Measurements from ENCODE around the gene EDEM3. TPM values are rescaled to one million over a fixed set of nuclear protein-coding genes. Genes with fewer than 3 reads are reported as not detected.

The EDEM3 gene
- total RNA-seq, 1 experiment from 2014 or later: 14.0 TPM

DNA sequence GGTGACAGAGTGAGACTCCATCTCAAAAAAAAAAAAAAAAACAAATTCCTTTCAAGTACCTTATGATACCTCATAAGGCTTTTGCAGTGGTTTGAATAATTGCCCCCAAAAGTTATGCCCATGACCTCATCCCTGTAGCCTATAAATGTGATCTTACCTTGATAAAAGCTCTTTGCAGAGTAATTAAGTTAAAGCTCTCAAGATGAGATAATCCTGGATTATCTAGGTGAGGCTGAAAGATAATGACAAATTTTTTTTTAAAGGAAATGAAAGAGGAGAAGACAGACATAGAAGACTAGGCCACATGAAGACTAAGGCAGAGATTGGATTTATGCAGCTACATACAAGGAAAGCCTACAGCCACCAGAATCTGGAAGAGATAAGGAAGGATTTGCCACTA, 20.7 kb upstream of the EDEM3 start:
- Histone ChIP-seq H3K9me3 (ENCODE audit: control insufficient read depth, low read depth, low read length) (no peaks in the 10 kb centered on the region), H3K23ac (ENCODE audit: insufficient read length, low read depth, low read length) (no peak overlapping the region), H2AFZ (ENCODE audit: low read length) (no peak overlapping the region), H2BK120ac (ENCODE audit: low read depth, low read length, poor library complexity, severe bottlenecking) (no peak overlapping the region), H3K79me1 (ENCODE audit: insufficient read depth, low read depth, low read length, poor library complexity, severe bottlenecking) (no peaks in the 10 kb centered on the region), H2BK5ac (ENCODE audit: insufficient read length, low read length) (no peak overlapping the region), H3K56ac (ENCODE audit: insufficient read length, low read depth, low read length) (no peak overlapping the region), H3K79me2 (ENCODE audit: insufficient read depth, low read length) (no peaks in the 10 kb centered on the region), H3K4ac (ENCODE audit: low read depth, low read length) (no peak overlapping the region), H3K23me2 (ENCODE audit: insufficient read length, low read depth, low read length, poor library complexity, severe bottlenecking) (no peaks in the 10 kb centered on the region), H4K20me1 (ENCODE audit: control insufficient read depth, insufficient read depth, insufficient read length) (no peaks in the 10 kb centered on the region), H3K4me2 (ENCODE audit: insufficient read depth, insufficient read length, low read length) (no peak overlapping the region), H3K27me3 (ENCODE audit: insufficient read depth, low read length) (no peaks in the 10 kb centered on the region), H4K8ac (replicated peaks; ENCODE audit: insufficient read length, low read depth, low read length) (no peak overlapping the region), H3K14ac (ENCODE audit: insufficient read depth, low read length) (no peak overlapping the region), H3K27ac (ENCODE audit: insufficient read length, low read depth, low read length) (no peak overlapping the region), H3K9ac (ENCODE audit: extremely low read depth, insufficient read length, low read length) (no peak overlapping the region), H4K91ac (ENCODE audit: insufficient read length, low read depth, low read length) (no peak overlapping the region), H3T11ph (ENCODE audit: low read length) (no peak overlapping the region), H3K18ac (ENCODE audit: insufficient read length, low read depth, low read length) (no peak overlapping the region), H2BK20ac (ENCODE audit: low read depth, low read length, poor library complexity, severe bottlenecking) (no peak overlapping the region), H2BK15ac (ENCODE audit: low read depth, low read length) (no peak overlapping the region), H4K5ac (ENCODE audit: insufficient read length, low read depth, low read length) (no peak overlapping the region), H3K4me1 (ENCODE audit: insufficient read depth, low read length) (no peaks in the 10 kb centered on the region), H2AK5ac (ENCODE audit: insufficient read length, low read length) (no peak overlapping the region), H2BK12ac (ENCODE audit: insufficient read length, low read depth, low read length) (no peak overlapping the region)
- Mint-ChIP-seq H3K27ac (no peak overlapping the region), H3K36me3 (ENCODE audit: insufficient read depth in 1 of 3, low read depth in 3 of 3) (no peaks in the 10 kb centered on the region), H3K4me1 (peaks cover 10% of the 10 kb centered on the region in 2 experiments), H3K27me3 (ENCODE audit: low read depth) (no peaks in the 10 kb centered on the region), H3K4me3 (no peak overlapping the region), H3K9me3 (no peaks in the 10 kb centered on the region; a peak in 1 of 5 replicates)
- DNase-seq: no peak
- TF ChIP-seq, protein P1, sequence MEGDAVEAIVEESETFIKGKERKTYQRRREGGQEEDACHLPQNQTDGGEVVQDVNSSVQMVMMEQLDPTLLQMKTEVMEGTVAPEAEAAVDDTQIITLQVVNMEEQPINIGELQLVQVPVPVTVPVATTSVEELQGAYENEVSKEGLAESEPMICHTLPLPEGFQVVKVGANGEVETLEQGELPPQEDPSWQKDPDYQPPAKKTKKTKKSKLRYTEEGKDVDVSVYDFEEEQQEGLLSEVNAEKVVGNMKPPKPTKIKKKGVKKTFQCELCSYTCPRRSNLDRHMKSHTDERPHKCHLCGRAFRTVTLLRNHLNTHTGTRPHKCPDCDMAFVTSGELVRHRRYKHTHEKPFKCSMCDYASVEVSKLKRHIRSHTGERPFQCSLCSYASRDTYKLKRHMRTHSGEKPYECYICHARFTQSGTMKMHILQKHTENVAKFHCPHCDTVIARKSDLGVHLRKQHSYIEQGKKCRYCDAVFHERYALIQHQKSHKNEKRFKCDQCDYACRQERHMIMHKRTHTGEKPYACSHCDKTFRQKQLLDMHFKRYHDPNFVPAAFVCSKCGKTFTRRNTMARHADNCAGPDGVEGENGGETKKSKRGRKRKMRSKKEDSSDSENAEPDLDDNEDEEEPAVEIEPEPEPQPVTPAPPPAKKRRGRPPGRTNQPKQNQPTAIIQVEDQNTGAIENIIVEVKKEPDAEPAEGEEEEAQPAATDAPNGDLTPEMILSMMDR (conservative IDR thresholded peaks at IDR 0.05): no peak
